HG03175 (cell line): ENCODE data around the gene GDPD1.
A peak's percentile ranks its signal among the peaks of the same experiment; 100 is the strongest.
"Not testable (repeated sequence)": the region's sequence is repeated elsewhere in the genome, so short reads cannot be mapped to it uniquely, and the experiment has no call there.

Experiments
- ATAC-seq: cut with Tn5 transposase; IDR thresholded peaks from one replicate; pipeline ENCODE4 v1.9.1; 2021; ENCODE audit warnings: mild to moderate bottlenecking, moderate library complexity; ENCODE audit not compliant: unreplicated experiment

Gene GDPD1

GRCh38 chr17:59220328-59221158, at the start of gene GDPD1:
GDPD1 (plus strand) TSS chr17:59220511; CDS start chr17:59220610, 99 bp downstream.
- ATAC-seq, result peak; percentile 94

- ATAC-seq, result no peak
These were observed 47.8 kb upstream of the GDPD1 start for GRCh38 chr17:59172436-59173004.

- ATAC-seq, result no peak
These were observed 45.6 kb upstream of the GDPD1 start for GRCh38 chr17:59174671-59175070.

- no peak for ATAC-seq
These were observed 45.2 kb upstream of the GDPD1 start for GRCh38 chr17:59175076-59175475.

GRCh38 chr17:59178266-59178985, 41.9 kb upstream of the GDPD1 start:
- no peak for ATAC-seq

GRCh38 chr17:59179601-59180000, 40.7 kb upstream of the GDPD1 start:
- ATAC-seq, result not testable (repeated sequence)

- ATAC-seq, result no peak
These were observed 39.7 kb upstream of the GDPD1 start for GRCh38 chr17:59180626-59181025.

- no peak for ATAC-seq
These were observed 38.8 kb upstream of the GDPD1 start for GRCh38 chr17:59181481-59181880.

GRCh38 chr17:59185997-59186396, 34.3 kb upstream of the GDPD1 start:
- ATAC-seq, result no peak

- ATAC-seq, result no peak
These were observed 33.5 kb upstream of the GDPD1 start for GRCh38 chr17:59186850-59187249.

GRCh38 chr17:59190806-59191205, 29.5 kb upstream of the GDPD1 start:
- no peak for ATAC-seq

- ATAC-seq, result no peak
These were observed 26.9 kb upstream of the GDPD1 start for GRCh38 chr17:59193336-59193862.

GRCh38 chr17:59199398-59199797, 20.9 kb upstream of the GDPD1 start:
- no peak for ATAC-seq

- ATAC-seq, result no peak
These were observed 18.0 kb upstream of the GDPD1 start for GRCh38 chr17:59202320-59202719.

- ATAC-seq, result no peak
These were observed 941 bp upstream of the GDPD1 start for GRCh38 chr17:59219370-59219769.

GRCh38 chr17:59219992-59220327, 351 bp upstream of the GDPD1 start:
- no peak for ATAC-seq

- ATAC-seq, result no peak
These were observed 992 bp downstream of the GDPD1 start for GRCh38 chr17:59221159-59221847.

GRCh38 chr17:59223813-59224212, 3.5 kb downstream of the GDPD1 start:
- no peak for ATAC-seq

- not testable (repeated sequence) for ATAC-seq
These were observed 8.3 kb downstream of the GDPD1 start for GRCh38 chr17:59228588-59228987.

- no peak for ATAC-seq
These were observed 10.5 kb downstream of the GDPD1 start for GRCh38 chr17:59230764-59231163.

- ATAC-seq, result no peak
These were observed 14.3 kb downstream of the GDPD1 start for GRCh38 chr17:59234631-59235030.
